Retinal pigment epithelial cell (primary cell): ENCODE results near the gene MEAF6.
"Not testable (repeated sequence)": the region's sequence is repeated elsewhere in the genome, so short reads cannot be mapped to it uniquely, and the experiment has no call there.

Source experiments
- DNase-seq: peaks from one replicate; pipeline ENCODE4 v3.0.0-alpha.2; 2010; ENCODE audit warnings: low read depth
- H3K4me3 ChIP-seq: 2 replicates; pipeline ENCODE4 v1.5.1; 2011; ENCODE audit warnings: mild to moderate bottlenecking, low read length, control low read depth, moderate library complexity
- TF ChIP-seq, protein P1 (sequence below): conservative IDR thresholded peaks from 2 replicates; pipeline ENCODE4 v1.5.1; 2011; ENCODE audit warnings: low read depth, low read length, control low read depth, inconsistent platforms

Gene MEAF6

DNA sequence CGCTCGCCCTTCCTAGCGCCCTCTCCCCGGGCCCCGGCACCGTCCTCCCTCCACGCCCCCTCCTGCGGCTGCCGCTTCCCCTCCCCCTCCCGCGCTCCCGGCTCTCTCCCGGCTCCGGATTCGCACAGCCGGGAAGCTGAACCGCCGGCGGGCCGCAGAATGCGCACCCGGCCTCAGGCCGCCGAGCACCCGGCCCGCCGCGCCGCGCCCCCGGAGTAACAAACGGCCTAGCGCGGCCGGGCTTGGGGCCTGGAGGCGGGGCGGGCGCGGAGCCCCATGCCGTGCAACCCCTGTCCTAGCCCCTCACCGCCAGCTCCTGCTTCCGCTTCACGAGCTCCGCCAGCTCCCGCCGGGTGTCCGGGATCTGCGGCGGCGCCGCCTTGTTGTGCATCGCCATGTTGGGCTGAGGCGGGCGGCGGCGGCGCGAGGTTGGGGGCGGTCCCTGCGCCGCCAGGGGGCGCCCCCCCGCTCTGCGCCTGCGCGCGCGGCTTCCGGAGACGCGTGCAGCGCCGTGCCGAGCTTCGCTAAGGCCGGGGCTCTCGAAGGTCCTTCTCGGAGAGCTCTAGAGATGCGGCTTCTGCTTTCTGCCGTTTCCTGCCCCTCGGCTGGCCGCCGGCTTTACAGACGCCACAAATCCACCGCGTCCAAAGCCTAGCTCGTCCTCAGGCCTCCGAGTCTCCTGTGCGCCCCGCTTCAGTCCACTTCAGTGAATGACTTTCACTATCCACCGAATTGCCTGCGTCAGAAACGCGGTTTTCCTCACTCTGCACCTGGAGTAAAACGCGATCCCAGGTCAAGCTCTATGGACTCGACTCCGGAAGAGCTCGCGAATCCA is at the start of gene MEAF6:
TSS of gene MEAF6 (minus strand) at position 417 of the 835 bp plus-strand sequence. CDS start at position 397, 20 bp downstream.
- DNase-seq, result peak; percentile 33
- TF ChIP-seq, protein P1, sequence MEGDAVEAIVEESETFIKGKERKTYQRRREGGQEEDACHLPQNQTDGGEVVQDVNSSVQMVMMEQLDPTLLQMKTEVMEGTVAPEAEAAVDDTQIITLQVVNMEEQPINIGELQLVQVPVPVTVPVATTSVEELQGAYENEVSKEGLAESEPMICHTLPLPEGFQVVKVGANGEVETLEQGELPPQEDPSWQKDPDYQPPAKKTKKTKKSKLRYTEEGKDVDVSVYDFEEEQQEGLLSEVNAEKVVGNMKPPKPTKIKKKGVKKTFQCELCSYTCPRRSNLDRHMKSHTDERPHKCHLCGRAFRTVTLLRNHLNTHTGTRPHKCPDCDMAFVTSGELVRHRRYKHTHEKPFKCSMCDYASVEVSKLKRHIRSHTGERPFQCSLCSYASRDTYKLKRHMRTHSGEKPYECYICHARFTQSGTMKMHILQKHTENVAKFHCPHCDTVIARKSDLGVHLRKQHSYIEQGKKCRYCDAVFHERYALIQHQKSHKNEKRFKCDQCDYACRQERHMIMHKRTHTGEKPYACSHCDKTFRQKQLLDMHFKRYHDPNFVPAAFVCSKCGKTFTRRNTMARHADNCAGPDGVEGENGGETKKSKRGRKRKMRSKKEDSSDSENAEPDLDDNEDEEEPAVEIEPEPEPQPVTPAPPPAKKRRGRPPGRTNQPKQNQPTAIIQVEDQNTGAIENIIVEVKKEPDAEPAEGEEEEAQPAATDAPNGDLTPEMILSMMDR, result peak; percentile 34
- H3K4me3 ChIP-seq, result peak within 1 kb of the TSS; percentile 87

DNA sequence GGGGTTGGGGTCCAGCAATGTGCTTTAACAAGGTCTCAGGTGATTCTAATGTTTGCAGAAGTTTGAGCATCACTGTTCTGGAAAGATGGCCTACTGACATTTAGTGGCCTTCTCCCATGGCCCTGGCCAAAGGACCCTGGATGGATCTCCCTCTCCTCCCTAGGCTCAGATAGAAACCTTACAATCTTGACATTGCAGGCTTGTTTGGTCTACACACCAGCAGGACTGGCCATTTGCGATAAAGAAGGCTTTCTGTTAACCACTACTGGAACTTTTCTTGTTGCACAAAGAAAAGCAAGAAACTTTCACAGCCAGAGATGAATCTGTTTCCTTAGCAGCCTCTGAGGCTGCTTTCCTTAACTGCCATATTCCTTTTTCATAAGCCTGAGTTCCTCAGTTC is 48.4 kb upstream of the MEAF6 start:
- no peak overlapping the region for H3K4me3 ChIP-seq
- TF ChIP-seq, protein P1, result no peak
- no peak for DNase-seq

DNA sequence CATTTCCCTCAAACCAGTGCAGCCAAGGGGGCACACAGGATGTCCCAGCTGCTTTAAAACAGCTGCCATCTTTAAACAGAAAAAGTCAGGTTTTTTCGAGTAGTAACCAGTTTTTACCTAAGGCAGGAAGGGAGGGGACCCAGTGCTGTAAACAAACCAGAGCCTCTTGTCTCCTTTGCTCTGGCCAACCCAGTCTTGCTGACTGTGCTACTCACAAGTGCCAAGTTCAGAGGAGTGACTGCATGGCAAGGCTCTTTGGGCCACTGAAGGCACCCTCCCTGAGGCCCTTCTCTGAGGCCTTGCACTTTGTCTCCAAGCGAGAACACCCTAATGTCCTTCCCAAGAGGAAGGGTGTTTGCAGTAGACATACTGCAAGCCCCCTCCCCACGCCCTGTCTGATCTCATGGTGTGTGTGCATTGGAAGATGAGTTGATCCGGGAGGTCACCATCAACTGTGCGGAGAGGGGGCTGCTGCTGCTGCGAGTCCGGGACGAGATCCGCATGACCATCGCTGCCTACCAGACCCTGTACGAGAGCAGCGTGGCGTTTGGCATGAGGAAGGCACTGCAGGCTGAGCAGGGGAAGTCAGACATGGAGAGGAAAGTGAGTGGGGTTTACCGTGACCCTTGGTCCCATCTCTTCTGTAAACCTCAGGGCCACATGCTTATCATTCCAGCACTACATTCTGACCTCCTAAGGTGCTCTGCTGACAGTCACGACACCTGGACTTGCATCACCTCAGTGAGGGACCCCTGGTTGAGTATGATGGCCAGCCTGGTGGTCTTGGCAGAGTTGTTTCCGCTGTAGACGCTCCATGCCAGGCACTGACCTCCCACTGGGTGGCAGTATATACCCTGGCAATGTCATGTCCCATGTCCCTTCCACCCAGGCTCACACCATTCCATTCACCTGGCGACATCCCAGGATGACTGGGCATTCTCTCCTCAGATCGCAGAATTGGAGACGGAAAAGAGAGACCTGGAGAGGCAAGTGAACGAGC is 46.9 kb upstream of the MEAF6 start:
- H3K4me3 ChIP-seq, result no peak overlapping the region
- no peak for DNase-seq
- TF ChIP-seq, protein P1, result peak; percentile 57

DNA sequence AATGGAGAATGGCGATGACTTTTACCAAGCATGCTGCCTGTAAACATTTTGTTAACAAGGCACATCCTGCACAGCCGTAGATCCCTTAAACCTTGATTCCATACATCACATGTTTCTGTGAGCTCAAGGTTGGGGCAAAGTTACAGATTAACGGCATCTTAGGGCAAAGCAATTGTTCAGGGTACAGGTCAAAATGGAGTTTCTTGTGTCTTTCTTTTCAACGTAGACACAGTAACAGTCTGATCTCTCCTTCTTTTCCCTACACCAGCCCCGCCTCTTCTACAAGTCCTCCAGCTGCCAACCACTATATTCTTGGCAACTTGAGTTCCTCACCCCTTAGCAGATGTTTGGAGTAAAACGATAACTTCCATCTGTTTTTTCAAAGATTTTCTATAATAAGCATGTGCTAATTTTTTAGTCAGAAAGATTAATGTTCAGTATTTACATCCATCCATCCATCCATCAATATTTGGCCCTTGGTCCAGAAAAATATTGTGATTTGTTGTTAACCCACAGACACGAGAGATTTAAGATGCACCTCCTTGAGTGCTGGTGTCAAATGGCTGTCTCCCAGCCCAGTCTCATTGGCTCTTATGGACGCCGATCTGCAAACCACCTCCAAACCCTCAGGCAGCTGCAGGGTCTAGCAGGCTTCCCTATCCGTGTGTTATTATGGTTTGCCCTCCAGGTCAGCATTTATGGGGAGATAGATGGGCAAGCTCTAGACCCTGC is 46.0 kb upstream of the MEAF6 start:
- DNase-seq, result no peak
- H3K4me3 ChIP-seq, result no peak overlapping the region

DNA sequence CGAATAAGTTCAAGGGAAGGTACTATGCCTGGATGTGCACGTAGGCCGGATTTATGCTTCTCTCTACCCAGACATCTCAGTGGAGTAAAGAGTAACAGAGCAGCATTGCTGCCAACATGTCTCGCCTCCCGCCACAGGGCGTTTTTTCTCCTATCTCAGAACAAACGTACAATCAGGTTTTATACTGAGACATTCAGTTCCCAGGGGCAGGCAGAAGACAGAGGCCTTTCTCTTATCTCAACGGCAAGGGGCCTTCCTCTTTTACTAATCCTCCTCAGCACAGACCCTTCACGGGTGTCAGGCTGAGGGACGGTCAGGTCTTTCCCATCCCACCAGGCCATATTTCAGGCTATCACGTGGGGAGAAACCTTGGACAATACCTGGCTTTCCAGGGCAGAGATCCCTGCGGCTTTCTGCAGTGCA is 45.4 kb upstream of the MEAF6 start:
- not testable (repeated sequence) for DNase-seq, H3K4me3 ChIP-seq

More for the DNA sequence above, 46.0 kb upstream of the MEAF6 start:
- TF ChIP-seq, protein P1, result no peak

DNA sequence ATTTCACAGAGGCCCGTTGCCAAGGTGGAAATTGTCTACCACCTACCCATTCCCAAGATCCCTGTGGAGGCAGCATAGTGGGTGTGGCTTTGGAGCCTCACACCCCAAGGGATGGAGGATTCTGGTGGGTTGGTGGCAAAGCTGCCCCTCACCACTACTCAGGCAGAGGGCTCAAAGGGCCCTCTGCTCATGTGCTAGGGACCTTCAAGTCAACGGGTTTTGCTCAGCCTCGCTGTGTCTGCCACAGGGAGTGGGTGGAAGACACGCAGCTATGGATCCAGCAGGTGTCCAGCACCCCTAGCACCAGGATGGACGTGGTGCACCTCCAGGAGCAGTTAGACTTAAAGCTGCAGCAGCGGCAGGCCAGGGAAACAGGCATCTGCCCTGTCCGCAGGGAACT is 44.5 kb upstream of the MEAF6 start:
- TF ChIP-seq, protein P1, result no peak

DNA sequence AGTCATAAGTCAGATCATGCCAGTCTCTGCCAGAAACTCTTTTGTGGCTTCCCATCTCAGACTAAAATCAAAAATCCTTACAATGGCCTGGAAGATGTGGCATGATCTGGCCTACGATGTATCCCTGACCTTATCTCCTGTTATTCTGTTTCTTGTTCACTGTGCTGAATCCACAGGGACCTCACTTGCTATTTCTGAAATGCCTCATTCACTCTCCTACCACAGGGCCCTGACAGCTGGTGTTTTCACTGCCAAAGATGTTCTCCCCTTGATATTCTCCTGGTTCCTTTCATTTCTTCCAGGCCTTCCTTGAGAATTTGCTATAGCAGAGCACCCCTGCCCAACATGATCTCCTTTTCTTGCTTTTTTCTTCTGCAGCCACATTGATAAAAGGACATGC is 43.8 kb upstream of the MEAF6 start:
- no peak overlapping the region for H3K4me3 ChIP-seq
- no peak for DNase-seq

More for the DNA sequence above, 44.5 kb upstream of the MEAF6 start:
- no peak for DNase-seq
- no peak overlapping the region for H3K4me3 ChIP-seq

More for the DNA sequence above, 43.8 kb upstream of the MEAF6 start:
- TF ChIP-seq, protein P1, result no peak
